ENCODE data around the gene ATRN.

Gene ATRN

GRCh38 chr20:3692706-3693294, 222.0 kb downstream of the ATRN start:
- in situ Hi-C loops (cut with MboI; ENCODE audit: low sequenced_read_pairs): no loop called here

DNA sequence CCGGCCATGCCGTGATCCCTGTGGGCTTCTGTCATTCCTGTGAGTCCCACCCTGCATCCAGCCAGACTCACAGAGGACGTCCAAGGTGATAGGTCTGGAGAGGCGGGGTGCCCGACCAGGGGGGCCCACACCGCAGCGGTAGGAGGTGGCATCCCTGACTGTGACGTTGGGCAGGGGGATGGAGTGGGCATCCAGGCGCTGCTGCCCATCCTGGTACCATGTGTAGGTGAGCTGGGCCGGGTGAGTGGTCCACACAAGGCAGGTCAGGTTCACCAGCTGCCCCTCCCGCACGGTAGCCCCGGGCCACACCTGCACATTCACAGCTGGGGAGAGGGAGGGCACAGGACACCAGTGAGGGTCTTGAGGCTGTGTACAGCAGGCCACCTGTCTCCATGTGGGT, 222.6 kb downstream of the ATRN start:
- in situ Hi-C loops (cut with MboI; ENCODE audit: low sequenced_read_pairs): no loop called here

GRCh38 chr20:3694864-3695263, 224.0 kb downstream of the ATRN start:
- in situ Hi-C loops (cut with MboI; ENCODE audit: low sequenced_read_pairs): no loop called here

DNA sequence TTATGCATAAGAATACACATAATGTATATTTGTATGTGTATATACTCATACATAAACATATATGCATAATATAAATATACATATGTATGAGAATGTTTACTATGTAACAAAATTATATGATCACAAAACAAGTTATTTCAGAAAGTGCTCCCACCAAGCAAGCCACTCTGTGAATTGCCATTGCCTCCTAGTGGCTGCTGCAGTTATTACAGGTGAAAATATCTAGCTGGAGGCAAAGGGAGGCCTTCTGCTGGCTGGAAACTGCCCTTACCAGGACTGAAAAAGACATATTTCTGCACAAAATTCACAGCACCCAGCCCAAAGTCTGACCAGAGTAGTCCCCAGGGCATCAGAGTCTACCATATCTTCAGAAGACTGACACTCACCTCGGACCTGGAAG, 225.4 kb downstream of the ATRN start:
- in situ Hi-C loops (cut with MboI; ENCODE audit: low sequenced_read_pairs): no loop called here

DNA sequence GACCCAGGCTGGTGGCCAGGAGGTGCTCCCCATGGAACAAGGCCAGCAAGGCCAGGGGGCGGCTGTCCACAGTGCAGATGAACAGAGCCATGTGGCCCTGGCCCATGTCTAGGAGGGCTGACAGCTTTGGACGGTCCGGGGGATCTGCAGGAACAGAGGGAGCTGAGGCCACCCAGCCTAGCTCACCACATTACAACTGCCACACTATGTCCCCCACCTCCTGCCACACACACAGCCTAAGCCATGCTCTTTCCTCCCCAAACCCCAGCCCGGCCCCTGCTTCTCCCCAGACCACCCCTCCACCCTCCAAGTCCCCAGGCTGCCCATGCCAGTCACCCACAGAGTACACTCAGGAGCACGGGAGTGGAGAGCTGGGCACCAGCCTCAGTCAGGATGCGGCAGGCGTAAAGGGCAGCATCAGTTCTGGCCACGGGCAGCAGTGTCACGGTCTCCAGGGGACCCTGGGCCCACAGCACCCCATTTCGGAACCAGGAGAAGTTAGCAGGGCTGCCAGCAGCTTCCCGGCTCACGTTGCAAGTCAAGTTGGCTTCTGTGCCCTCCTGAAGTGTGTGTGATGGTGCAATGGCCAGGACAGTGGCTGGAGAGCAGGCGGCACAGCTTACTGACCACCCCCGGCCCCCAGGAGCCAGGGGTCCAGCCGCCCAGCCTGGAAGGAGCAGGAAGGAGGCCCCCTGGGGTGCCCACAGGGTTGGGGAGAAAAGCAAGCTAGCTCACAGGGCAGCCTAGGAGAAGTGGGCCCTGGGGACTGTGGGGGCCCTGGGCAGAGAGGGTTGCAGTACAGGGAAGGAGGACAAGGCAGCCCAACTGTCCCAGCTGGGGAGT, 226.1 kb downstream of the ATRN start:
- in situ Hi-C loops (cut with MboI; ENCODE audit: low sequenced_read_pairs): no loop called here

GRCh38 chr20:3697588-3698305, 226.9 kb downstream of the ATRN start:
- in situ Hi-C loops (cut with MboI; ENCODE audit: low sequenced_read_pairs): no loop called here

DNA sequence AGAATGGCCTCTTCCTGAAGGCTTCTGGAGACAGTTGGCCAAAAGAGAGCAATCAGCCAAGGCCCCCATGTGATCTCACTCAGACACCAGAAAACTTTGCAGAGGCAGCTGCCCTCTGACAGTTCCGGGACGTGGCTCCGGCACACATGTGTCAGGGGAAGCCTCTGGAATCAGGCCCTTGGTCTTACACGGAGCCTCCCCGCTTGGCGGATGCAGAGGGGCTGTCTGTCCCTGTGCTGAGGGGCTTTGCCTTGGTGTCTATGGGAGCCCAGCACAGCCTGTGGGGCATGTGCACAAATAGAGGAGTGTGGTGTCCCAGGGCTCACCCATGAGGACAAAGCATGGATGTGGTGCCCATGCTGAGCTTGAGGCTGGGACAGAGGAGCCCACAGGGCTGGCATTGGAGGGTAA, 227.8 kb downstream of the ATRN start:
- in situ Hi-C loops (cut with MboI; ENCODE audit: low sequenced_read_pairs): no loop called here

- in situ Hi-C loops (cut with MboI; ENCODE audit: low sequenced_read_pairs): no loop called here
Observed at GRCh38 chr20:3699037-3699436, 228.2 kb downstream of the ATRN start.

All from hTERT RPE-1 (cell line).